LNCAP (cell line): ENCODE data around the gene ABCB8.

Source experiments
- CTCF ChIP-seq: fragments of 450-650 bp; IDR thresholded peaks from 2 replicates; pipeline ENCODE4 v1.5.1; 2017; ENCODE audit warnings: mild to moderate bottlenecking

The ABCB8 gene

DNA sequence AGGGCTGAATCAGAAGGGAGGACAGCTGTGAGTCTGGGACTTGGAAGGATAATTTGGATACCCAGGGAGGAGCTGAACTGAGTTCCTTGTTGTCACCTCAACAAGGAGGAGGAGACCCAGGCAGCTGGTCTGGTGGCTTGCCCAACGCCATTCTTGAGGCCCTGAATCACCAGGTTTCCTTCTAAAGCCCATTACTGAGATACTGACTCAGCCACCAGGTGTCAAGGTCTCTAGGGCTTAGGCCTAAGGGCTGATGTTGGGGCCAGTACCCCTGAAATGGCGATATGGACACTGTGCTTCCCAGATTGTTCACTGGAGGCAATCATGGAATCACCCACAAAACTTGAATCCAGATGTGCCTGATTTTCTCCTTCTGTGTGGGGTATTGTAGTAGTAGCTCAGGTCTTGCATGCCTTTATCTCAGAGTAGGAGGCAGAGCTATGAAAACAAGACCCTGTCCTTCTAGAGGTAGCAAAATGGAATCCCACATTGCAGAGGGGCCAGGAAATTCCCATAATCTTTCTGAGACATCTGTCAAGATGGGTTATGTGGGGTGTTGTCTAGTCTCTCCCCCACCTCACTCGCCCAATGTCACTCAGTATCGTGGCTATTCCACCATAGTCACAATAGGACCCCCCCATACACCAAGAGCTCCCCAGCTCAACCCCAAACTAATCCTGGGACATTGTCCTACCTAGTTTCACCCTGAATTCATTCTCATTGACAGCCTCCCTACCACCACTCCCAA is 2.2 kb upstream of the ABCB8 start:
- no peak for TF ChIP-seq CTCF

- TF ChIP-seq CTCF: no peak
Measured at GRCh38 chr7:151028948-151029501, 775 bp downstream of the ABCB8 start.

- TF ChIP-seq CTCF: no peak
Measured at GRCh38 chr7:151031011-151031410, 2.8 kb downstream of the ABCB8 start.

DNA sequence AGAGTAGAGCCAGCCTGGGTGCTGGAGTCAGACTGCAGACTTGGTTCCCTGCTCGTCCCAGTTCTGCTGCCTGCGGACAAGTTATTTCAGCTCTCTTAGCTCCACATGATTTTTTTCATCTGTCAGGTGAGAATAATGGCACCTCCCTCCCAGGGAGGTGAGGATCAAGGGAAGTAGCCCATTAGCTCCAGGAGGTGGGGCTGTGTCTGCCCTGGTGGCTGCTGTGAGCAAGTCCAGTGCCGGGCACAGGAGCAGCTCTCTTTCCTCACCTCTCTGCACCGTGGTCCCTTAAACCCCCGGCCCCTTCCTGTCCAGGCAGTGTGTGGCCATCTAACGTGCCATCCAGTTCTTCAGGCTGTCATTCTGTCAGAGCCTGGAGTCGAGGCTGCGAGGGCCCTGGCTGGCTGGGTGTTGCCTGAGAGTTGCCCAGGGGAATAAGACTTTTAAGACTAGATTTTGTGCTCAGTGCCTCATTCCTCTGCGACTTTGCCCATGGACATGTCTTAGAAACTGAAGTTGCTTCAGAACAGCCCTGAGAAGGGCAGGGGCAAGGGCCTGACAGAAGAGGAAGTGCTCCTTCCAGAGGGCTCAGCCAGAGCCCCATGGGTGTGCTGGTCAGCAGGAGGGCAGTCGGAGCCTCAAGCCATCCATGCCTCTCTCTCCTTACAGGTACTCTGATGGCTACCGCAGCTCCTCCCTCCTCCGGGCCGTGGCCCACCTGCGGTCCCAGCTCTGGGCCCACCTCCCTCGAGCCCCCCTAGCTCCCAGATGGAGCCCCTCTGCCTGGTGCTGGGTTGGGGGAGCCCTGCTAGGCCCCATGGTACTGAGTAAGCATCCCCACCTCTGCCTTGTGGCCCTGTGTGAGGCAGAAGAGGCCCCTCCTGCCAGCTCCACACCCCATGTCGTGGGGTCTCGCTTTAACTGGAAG is 5.0 kb downstream of the ABCB8 start:
- TF ChIP-seq CTCF: no peak

DNA sequence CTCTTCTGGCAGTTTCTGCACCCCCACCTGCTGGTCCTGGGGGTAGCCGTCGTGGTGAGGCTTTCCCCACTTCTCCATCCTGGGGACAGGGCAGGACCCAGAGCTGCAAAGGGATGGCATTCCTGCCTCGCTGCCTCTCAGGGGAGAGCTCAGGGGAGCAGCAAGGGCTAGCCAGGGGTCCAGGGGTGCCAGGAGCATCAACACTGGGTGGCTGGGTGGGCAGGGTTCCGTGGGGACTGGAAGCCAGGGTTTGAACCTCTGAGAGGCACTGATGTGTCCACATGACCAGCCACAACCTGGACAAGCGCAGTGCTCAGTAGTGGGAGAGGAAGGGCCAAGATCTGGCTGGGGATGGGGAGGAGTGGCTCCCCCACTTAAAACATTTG is 5.6 kb downstream of the ABCB8 start:
- no peak for TF ChIP-seq CTCF

DNA sequence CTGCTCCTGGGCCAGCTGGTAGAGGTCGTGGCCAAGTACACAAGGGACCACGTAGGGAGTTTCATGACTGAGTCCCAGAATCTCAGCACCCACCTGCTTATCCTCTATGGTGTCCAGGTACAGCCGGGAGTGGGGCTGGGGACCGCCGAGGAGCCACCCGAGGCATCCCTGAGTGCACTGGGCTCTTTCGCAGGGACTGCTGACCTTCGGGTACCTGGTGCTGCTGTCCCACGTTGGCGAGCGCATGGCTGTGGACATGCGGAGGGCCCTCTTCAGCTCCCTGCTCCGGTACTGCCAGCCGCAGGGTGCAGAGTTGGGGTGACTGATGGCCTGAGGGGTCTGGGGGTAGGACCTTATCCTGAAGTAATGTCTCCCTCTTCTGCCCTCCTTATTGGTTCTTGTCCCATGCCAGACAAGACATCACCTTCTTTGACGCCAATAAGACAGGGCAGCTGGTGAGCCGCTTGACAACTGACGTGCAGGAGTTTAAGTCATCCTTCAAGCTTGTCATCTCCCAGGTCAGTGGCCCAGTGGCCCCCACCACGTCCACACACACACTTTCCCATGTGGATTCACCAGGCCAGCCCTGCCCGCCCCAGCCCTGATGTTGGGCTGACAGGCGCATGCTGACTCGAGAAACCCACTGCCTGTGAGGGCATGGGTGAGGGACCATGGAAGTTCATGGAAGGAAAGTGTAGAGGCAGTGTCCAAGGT is 6.2 kb downstream of the ABCB8 start:
- no peak for TF ChIP-seq CTCF

DNA sequence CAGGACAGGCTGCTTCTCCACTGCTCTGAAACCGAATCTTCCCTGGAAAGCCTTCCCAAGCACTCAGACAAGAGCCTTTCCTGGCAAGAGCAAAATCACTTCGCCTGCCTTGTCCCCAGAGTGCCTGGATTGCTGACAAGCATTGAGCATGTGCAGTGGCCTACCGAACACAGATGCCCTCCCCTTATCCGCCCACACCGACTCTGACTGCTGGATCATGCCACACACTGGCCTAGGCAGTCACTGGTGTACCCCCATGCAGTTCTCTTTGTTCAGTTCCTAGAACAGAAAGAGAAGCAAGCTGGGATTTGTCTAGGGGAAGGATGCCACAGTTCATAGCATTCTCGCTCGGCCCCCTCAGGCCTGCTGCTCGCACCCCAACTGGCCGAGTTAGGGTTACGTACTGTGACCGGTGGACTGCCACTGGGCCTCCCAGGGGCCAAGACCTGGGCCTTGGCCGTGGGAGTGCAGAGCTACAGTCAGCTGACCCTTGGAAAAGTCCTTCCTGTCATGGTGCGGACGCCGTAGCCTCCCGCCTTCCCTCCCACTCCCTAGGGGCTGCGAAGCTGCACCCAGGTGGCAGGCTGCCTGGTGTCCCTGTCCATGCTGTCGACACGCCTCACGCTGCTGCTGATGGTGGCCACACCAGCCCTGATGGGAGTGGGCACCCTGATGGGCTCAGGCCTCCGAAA is 6.9 kb downstream of the ABCB8 start:
- no peak for TF ChIP-seq CTCF
